Measurements from ENCODE around the gene PPTC7.
A peak's percentile ranks its signal among the peaks of the same experiment; 100 is the strongest.
"Not testable (repeated sequence)": the region's sequence is repeated elsewhere in the genome, so short reads cannot be mapped to it uniquely, and the experiment has no call there.

Gene PPTC7

DNA sequence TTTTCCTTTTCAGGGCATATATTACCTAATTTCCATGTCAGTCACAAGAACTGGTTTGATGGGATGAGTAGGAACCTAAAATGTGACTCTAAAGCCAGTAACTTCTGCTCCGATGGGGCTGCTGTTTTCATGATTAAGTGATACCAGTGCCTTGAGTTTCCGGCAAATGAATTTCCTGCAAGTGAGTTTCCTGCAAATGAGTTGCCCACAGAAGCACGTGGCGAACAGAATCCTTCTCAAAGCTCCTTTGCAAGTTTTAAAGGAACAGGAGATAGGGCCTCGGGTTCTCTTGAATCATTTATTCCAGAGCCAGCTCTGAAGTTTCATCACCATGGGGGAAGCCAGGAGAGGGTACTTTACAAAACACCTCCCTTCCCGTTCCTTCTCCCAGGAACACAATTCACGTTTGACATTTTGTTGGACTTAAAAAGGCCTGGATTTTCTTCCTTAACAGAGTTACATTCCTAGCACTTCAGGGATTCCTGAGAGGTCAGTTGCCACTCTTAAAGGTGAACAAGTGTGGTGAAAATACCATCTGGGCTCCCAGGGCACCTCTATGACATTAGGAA lies 2.2 kb upstream of the PPTC7 start:
- no peak for DNase-seq

DNA sequence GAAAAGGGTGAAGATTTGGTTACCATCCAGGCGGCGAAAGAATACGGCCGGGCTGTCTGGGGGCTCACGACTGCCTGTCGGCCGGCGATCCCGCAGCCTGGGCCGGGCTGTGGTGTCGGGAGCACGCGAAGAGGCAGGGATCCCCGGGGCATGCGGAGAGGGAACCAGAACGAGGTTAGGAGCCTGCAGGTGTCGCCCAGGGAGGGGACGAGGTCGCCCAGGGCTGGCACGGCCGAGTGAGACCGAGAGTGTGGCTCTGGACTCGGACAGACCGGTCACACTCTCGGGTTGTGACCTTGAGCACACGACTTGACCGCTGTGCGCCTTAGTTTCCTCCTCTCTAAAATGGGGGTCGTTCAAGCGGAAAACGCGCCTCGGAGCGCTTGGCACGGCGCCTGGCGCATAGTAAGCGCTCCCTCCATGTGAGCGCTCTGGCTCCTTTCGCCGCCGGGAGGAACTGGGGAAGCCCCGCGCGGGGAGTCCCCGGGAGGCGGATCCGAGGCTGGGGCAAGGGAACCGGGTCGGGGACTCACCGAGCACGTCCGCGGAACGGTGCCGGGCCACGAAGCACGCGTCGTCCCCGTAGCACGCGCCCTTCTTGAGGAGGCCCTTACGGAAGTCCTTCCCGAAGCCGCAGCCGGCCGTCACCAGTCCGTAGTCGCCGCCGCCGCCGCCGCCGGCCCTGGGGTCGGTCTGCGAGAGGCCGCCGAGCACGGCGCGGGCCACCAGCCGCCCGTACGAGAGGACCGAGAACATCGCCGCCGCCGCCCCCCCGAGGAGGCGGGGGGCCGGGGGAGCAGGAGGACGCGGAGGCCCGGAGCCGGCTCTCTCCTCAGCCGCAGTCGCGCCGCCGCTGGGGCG lies 612 bp downstream of the PPTC7 start:
- peak; percentile 74 for DNase-seq

DNA sequence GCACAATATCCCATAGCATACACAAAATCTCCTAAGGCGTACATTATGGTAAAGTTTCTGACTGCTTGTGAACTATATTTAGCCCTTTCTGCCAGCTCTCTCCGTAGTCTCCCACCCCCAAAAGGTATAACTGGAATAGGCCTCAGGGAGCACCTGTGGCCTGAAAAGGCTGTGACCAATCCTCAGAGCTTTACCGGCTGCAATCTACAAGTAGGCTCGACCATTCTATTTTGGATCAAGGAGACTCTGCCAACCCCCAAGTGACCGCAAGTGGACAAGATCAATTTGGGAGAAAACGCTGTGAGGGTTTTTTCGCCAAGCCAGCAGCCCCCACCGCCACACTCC lies 1.2 kb downstream of the PPTC7 start:
- DNase-seq: no peak

DNA sequence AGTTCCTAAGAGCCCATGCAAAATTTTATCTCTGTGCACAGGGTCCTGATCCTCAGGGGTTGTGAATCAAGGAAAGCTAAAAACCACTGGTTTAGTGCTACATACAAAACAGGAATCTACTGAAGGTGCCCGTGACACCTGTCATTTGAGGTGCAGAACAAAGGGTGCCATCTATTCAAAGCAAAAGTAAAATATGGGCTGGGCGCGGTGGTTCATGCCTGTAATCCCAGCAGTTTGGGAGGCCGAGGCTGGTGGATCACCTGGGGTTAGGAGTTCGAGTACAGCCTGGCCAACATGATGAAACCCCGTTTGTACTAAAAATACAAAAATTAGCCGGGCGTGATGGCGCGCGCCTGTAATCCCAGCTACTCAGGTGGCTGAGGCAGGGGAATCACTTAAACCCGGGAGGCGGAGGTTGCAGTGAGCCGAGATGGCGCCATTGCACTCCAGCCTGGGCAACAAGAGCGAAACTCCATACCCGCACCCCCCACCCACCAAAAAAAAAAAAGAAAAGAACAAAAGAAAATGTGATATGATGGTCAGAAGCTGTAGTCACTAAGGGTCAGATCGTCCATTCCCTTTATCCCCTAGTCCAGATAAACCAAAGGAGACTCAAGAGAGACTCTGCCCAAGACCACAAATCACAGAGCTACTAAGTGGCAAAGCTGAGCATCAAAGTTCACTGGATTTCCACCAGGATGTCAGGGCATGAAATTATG lies 3.4 kb downstream of the PPTC7 start:
- DNase-seq: no peak

DNA sequence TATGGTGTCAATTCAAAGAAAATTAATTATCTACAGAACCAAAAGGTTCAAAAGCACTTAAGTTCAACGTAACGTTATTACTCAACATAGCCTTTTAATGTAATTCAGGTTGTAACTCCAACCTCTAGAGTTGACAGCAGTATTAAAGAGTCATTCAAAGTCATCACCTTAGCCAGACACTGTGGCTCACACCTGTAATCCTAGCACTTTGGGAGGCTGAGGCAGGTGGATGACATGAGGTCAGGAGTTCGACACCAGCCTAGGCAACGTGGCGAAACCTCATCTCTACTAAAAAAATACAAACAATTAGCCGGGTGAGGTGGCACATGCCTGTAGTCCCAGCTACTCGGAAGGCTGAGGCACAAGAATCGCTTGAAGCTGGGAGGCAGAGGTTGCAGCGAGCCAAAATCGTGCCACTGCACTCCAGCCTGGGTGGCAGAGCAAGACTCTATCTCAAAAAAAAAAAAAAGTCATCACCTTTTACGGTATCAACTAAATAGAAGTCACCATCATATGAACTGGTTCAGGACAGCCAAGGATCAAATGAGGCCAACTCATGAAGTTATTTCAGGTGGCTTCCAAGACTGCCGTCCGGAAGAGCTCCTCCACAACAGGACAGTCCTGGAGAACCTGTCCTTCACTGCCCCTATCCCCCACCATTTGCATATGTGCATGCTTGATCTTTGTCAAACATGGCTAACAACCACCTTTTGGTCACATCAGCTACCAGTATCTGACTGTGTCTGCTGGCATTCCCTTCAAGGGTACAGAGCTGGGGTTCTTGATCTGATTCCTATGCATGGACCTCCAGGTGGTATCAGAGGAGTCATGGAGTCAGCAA lies 4.2 kb downstream of the PPTC7 start:
- DNase-seq: no peak

DNA sequence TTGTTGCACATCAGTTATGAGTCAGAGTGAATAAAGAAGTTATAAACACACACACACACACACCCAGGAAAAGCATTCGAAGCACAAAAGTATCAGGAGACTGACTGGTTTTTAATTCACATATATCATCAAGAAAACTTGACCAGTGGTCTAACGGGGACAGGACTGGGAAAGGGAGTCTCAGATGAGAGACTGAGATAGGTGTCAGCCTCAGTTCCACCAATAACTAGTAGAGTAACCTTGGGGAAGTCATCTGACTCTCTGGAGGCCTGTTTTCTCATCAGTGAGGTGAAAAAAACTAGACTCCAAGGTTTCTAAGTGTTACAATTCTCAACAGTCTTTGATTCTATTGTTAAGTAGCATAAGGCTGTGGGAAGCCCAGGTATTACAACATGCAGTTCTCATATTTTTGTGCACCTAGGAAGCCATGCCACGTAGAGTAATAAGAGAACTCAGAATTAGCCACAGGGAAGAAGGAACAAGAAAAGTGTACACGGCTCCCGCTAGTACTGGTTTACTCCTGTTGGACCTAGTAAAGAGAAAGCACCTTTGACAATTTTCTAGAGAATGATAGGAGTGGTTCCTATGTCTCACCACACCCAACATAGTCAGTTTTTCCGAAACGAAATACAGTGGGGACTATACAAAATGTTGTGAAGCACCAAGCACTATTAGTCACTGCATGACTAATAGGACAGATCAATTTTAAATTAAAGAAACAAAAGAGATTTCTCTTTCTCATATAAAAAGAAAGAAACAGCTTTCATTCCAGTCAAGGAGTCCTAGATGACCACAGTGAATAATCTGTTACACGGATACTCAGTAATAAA lies 5.0 kb downstream of the PPTC7 start:
- no peak for DNase-seq

DNA sequence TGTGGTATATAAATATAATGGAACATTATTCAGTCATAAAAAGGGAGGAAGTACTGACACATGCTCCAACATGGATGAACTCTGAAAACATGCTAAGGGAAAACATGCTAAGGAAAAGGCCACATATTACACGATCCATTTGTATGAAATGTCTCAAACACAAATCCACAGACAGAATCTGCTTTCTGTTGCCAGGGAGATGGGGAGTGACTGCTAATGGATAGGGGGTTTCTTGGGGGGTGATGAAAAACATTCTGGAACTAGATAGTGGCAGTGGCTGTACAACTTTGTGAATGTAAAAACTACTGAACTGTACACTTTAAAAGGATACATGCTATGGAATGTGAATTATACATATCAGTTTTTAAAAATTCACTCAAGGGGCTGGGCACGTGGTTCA lies 6.6 kb downstream of the PPTC7 start:
- no peak for DNase-seq

DNA sequence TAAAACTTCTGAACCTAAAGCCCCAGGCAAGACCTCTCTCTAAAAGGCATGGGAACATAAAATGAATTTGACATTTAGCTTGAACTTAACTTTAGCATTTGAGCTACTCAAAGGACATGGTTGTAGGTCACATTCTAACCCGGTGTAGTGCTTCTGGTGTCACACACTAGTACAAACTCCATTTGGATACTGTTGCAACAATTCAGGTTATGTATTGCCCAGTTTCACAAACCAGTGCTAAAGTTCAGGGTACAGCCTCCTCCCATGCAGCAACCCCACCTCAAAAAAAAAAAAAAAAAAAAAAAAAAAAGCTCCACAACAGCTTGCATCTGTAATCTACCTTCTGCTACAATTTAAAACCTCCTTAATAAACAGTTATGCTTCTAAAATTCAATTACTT lies 7.8 kb downstream of the PPTC7 start:
- no peak for DNase-seq

DNA sequence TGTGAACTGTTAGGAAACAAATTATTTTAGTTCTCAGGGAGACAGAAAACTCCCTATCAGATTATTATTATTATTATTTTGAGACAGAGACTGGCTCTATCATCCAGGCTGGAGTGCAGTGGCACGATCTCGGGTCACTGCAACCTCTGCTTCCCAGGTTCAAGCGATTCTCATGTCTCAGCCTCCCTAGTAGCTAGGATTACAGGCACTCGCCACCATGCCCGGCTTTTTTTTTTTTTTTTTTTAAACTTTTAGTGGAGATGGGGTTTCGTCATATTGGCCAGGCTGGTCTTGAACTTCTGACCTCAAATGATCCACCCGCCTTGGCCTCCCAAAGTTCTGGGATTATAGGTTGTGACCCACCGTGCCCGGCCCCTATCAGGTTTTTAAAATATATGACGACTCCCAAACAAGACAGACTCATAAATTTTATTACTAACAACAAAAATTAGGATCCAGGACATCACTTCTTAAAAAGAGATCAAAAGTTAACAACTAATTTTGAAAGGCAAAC lies 8.3 kb downstream of the PPTC7 start:
- not testable (repeated sequence) for DNase-seq

DNA sequence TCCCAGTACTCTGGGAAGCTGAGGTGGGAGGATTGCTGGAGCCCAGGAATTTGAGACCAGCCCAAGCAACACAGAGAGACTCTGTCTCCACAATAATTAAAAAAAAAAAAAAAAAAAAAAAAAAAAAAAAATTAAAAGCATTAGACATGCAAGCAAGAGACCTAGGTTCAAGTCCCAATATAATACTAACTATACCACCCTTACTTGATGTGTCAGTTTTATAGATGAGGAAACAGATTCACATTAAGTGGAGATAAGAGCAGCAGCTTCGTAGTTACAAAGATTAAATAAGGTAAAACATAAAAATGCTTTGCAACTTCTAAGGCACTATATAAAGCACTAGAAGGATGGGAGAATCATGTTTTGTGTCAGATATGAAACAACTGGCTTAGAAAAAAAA lies 9.1 kb downstream of the PPTC7 start:
- no peak for DNase-seq

DNA sequence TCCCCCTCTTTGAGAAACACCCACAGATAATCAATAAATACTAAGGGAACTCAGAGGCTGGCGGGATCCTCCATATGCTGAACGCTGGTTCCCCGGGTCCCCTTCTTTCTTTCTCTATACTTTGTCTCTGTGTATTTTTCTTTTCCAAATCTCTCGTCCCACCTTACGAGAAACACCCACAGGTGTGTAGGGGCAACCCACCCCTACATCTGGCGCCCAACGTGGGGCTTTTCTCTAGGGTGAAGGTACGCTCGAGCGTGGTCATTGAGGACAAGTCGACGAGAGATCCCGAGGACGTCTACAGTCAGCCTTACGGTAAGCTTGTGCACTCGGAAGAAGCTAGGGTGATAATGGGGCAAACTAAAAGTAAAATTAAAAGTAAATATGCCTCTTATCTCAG lies 12.3 kb downstream of the PPTC7 start:
- not testable (repeated sequence) for DNase-seq

DNA sequence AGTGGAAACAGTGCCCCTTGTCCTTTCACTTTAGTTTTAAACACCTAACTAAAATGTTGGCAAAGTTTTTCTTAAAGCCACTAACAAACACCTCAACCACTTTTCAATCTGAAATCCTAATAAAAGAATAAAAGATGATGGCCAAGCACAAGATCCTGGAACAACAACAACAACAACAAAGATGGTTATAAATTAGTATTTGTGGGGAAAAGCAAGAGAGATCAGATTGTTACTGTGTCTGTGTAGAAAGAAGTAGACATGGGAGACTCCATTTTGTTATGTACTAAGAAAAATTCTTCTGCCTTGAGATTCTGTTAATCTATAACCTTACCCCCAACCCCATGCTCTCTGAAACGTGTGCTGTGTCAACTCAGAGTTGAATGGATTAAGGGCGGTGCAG lies 13.3 kb downstream of the PPTC7 start:
- DNase-seq: not testable (repeated sequence)

DNA sequence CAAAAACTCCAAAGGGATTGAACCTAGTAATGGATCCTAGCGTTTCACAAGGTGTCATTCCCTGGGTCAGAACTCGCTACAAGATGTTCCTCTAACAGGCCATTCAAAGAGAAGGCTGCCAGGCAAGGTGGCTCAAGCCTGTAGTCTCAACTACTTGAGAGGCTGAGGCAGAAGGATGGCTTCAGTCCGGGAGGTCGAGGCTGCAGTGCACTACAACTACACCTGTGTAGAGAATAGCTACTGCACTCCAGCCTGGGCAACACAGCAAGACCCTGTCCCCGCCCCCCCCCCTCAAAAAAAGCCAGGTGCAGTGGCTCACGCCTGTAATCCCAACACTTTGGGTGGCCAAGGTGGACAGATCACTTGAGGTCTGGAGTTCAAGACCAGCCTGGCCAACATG lies 14.4 kb downstream of the PPTC7 start:
- DNase-seq: no peak

DNA sequence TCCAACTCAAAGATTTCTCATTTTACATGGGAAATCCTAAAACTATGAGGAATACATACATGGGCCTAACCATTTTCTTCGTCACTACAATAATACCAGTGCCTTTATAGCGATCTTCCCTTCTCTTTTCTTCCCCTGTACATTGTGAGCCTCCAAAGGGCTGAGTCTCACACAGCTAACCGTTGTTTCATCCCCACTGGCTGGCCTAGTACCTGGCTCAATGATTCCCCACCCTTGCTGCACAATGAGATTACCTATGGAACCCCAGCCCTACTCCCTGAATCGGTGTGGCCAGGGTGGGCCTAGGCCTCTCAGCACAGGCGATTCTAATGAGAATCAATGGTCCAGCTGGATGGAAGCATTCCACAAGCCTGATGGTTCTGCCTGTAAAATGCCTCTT lies 16.1 kb downstream of the PPTC7 start:
- DNase-seq: no peak

DNA sequence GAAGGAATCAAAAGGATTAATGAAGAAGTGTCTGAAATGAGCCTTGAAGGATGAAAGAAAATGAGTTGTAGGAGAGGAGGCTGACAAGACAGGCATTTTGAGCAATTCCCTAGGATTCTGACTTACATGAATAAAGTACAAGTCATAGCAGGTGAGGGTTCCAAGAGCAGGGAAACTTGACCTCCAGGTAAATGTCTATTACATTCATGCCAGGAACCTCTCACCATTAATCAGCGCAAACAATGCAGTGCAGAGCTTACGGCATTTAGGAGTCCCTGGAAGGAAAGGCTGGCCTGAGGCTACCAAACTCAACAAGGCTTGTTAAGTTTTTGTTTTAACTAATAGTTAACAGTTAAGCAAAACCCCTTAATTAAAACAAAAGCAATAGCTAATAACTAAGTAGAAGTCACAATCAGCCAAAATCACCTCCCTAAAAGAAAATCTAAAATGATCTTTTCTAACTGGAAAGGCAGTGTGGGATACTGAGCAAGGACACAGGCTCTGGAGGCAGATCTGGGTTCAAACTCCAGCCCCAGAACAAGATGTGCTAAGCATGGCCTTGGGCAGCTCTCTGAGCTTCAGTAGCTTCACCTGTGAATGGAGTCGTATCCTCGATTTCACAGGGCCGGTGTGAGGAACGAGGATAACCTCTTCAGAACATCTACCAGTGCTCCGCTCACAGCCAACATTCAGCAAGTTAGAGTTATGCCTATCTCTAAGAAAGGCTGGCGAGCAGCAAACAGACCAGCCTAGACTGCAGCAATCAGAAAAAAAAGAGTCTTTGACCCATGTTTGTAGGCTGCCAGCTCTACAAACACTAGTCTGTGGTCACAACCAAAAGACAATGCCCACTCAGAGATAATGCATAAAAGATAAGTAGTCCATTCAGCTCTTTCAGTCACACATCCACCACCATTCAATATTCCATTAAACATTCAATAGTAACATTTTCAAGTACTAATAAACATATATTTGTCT lies 16.9 kb downstream of the PPTC7 start:
- no peak for DNase-seq

DNA sequence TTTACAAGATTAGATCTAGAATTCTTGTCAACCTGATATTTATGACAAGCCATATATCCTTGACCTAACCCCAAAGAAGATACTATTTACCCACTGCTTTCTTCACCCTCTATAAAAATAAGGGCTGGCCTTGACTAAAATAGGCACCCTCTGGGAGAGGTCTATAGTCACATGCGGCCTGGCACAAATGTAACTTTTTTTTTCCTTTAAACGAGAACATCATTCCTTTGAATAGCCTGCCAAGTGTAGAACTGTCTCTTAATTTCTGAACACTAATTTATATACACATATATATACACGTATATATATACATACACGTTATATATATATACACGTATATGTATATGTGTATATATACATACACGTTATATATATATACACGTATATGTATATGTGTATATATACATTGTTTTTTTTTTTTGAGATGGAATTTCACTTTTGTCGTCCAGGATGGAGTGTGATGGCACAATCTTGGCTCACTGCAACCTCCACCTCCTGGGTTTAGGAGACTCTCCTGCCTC lies 18.6 kb downstream of the PPTC7 start:
- DNase-seq: no peak

DNA sequence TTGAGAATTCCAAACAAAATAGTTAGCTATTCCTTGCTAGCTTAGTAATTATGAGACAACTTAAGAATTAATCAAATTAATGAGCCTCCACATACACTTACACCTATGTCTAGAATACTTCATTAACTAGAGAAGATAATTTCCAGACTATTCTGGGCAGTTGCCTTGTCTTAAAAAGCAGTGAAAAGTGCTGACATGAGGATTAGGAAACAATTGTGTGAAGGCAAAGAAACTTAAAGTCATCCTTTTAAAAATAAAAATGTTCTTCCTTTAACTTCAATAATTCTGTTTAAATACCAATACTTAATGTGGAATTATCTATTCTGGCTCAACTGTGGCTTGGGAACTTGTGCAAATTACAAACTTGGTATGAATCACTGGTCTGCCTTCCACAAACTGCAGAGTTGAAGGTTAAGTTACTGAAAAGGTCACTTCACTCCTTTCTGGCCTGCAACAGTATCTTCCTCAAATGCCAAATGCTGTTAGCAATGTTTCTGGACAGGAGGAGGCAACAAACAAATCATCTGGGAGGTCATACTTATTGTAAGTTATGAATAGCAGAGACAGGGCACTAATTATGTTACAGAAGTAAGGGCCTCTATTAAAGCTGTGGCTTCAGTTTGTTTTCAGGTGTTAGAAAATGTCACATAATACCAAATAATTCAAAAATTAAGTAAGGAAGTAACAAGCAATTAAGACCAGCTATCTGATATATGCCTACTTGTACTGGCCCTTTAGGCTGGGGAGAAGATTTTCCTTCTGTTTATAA lies 19.2 kb downstream of the PPTC7 start:
- no peak for DNase-seq

DNA sequence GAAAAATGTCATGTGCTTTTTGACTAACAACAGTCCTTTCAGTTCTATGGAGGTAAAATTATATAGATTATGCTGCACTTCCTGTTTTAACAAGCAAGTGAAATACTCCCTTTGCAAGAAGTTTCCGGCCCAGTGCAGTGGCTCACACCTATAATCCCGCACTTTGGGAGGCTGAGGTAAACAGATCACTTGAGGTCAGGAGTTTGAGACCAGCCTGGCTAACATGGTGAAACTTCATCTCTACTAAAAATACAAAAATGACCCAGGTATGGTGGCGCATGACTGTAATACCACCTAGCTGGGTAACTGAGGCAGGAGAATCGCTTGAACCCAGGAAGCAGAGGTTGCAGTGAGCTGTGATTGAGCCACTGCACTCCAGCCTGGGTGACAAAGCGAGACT lies 20.7 kb downstream of the PPTC7 start:
- DNase-seq: not testable (repeated sequence)

DNA sequence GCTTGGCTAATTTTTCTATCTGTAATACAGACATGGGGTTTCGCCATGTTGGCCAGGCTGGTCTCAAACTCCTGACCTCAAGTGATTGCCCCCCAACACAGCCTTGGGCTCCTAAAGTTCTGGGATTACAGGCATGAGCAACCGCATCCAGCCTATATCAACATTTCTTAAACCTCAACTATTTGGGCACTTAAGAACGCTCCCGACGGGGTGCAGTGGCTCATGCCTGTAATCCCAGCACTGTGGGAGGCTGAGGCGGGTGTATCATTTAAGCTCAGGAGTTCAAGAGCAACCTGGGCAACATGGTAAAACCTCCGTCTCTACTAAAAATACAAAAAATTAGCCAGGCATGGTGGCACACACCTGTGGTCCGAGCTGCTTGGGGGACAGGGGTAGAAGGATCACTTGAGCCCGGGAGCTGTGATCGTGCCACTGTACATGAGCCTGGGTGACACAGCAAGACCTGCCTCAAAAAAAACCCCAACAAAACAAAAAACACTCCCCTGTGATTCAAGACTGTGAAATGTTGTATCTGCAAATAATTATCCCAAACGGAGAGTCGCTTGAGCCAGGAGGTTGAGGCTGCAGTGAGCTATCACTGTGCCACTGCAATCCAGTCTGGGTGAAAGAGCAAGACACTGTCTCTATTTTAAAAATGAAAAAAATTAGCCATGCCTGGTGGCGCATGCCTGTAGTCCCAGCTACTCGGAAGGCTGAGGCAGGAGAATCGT lies 21.5 kb downstream of the PPTC7 start:
- DNase-seq: no peak

Measured in activated CD4-positive, CD25-positive, alpha-beta regulatory T cell treated with anti-CD3 and anti-CD28 coated beads, Interleukin-2, amount 50 U/mL, for 72 hours (primary cell).